HCT116 (cell line): ENCODE measurements around the gene ARHGEF37.

Experiments
- CBX3 ChIP-seq: IDR thresholded peaks from 2 replicates; pipeline ENCODE4 v1.6.1; 2012; ENCODE audit warnings: low read depth
- CTCF ChIP-seq, 3 experiments: fragments of 200-600 bp in 1 of 3; sonication (generic) in 1 of 3; IDR thresholded peaks in 2 of 3; conservative IDR thresholded peaks in 1 of 3; 2 replicates each; pipeline ENCODE4 v1.5.1; 2012 to 2017; ENCODE audit warnings: low read depth in 2 of 3, low read length in 2 of 3, antibody characterized with exemption in 1 of 3, borderline replicate concordance in 1 of 3, control low read depth in 1 of 3, mild to moderate bottlenecking in 1 of 3, mixed read lengths in 1 of 3, mixed run types in 1 of 3, moderate library complexity in 1 of 3; ENCODE audit not compliant: insufficient read depth in 1 of 3
- EGR1 ChIP-seq: IDR thresholded peaks from 2 replicates; pipeline ENCODE4 v1.6.1; 2012; ENCODE audit warnings: low read depth
- EZH2 ChIP-seq: fragments of 200-600 bp; sonication (generic); IDR thresholded peaks from 2 replicates; pipeline ENCODE4 v1.6.1; 2017; ENCODE audit warnings: antibody characterized with exemption, mixed run types
- EZH2phosphoT487 ChIP-seq: fragments of 200-600 bp; IDR thresholded peaks from 2 replicates; pipeline ENCODE4 v1.6.1; 2018; ENCODE audit warnings: antibody characterized with exemption, borderline replicate concordance
- FOSL1 ChIP-seq: IDR thresholded peaks from 2 replicates; pipeline ENCODE4 v1.6.1; 2012; ENCODE audit warnings: low read depth
- JUND ChIP-seq: IDR thresholded peaks from 2 replicates; pipeline ENCODE4 v1.6.1; 2012
- POLR2A ChIP-seq: IDR thresholded peaks from 2 replicates; pipeline ENCODE4 v1.7.0; 2011; ENCODE audit warnings: borderline replicate concordance; ENCODE audit not compliant: insufficient read depth, insufficient read length; ENCODE audit errors: extremely low read depth
- POLR2AphosphoS5 ChIP-seq: IDR thresholded peaks from 2 replicates; pipeline ENCODE4 v1.6.1; 2011; ENCODE audit warnings: mild to moderate bottlenecking, low read depth, low read length, moderate library complexity
- SIN3A ChIP-seq: IDR thresholded peaks from 2 replicates; pipeline ENCODE4 v1.6.1; 2012; ENCODE audit warnings: low read depth
- SRF ChIP-seq: IDR thresholded peaks from 2 replicates; pipeline ENCODE4 v1.6.1; 2012; ENCODE audit warnings: low read depth
- YY1 ChIP-seq: IDR thresholded peaks from 2 replicates; pipeline ENCODE4 v1.6.1; 2011; ENCODE audit warnings: low read length, low read depth, moderate library complexity, mild to moderate bottlenecking; ENCODE audit not compliant: insufficient replicate concordance; ENCODE audit errors: extremely low read depth
- ZFX ChIP-seq: fragments of 450-650 bp; IDR thresholded peaks from 2 replicates; pipeline ENCODE4 v1.6.1; 2017
- TF ChIP-seq, protein P1 (sequence below): IDR thresholded peaks from 2 replicates; pipeline ENCODE4 v1.6.1; 2012

DNA sequence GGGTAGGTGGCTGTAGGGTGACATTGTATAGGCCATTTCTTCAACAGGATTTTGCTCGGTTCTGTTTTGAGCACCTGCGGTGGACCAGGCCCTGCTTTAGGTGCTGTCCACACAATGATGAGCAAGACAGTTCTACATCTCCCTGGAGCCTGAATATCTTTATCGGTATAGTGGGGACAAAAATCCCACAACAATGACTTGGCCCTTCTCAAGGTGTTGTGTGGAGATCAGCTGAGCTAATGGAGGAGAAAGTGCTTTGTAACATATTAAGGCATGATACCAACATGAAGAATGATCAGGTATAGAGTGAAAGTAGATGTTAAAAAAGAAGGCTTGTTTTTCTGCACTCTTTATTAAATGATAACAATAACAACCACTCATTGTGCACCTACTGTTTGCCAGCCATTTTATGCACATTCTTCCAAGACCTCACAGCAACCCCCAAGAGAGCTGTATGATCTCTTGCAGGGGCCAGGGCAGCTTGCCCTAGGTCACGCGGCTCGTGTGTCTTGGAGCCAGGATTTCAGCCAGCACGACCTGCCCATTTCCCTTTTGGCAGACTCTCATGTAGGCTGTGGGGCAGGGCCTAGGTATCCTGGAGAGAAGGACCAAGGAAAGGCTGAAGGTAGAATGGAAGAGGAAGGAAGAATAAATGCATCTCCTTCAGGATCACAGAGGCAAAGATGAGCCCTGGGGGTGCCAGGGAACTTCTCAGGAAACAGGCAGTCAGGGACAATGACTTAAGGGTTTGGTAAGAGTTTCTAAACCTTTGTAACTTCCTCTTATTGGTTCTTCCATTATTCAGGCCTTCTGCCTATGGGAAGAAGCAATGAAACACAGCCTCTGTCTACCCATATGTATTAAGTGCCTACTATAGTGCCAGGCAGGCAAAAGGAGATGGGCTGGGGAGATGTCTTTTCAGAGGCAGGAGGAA lies 98.8 kb downstream of the ARHGEF37 start:
- TF ChIP-seq SRF (no peak), ZFX (no peak), POLR2A (no peak), EGR1 (no peak), POLR2AphosphoS5 (no peak), EZH2 (no peak), SIN3A (no peak), CTCF (IDR thresholded peaks at IDR 0.05 in 2 of 3, conservative IDR thresholded peaks at IDR 0.05 in 1 of 3; ENCODE audit: borderline replicate concordance in 1 of 3, insufficient read depth in 1 of 3, low read depth in 2 of 3, low read length in 2 of 3) (no peak), YY1 (no peak), CBX3 (no peak), JUND (no peak), EZH2phosphoT487 (no peak), FOSL1 (no peak)
- TF ChIP-seq, protein P1, sequence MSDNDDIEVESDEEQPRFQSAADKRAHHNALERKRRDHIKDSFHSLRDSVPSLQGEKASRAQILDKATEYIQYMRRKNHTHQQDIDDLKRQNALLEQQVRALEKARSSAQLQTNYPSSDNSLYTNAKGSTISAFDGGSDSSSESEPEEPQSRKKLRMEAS: no peak
